HUES6 (cell line): ENCODE measurements around the gene BANF1.

Experiments used
- H3K27ac ChIP-seq: 2 replicates; pipeline ENCODE4 v1.7.0; 2013; ENCODE audit warnings: low read depth, mild to moderate bottlenecking, low read length, inconsistent platforms
- H3K27me3 ChIP-seq: 2 replicates; pipeline ENCODE4 v1.6.1; 2013; ENCODE audit warnings: low read length; ENCODE audit not compliant: control insufficient read depth, insufficient read depth
- H3K36me3 ChIP-seq: 2 replicates; pipeline ENCODE4 v1.6.1; 2013; ENCODE audit warnings: low read length; ENCODE audit not compliant: control insufficient read depth, insufficient read depth
- H3K4me1 ChIP-seq: 2 replicates; pipeline ENCODE4 v1.6.1; 2013; ENCODE audit warnings: low read length; ENCODE audit not compliant: control insufficient read depth, insufficient read depth
- H3K4me3 ChIP-seq: 2 replicates; pipeline ENCODE4 v1.5.1; 2013; ENCODE audit warnings: low read depth, low read length
- H3K9ac ChIP-seq: one replicate; pipeline ENCODE4 v1.6.1; 2013; ENCODE audit warnings: mild to moderate bottlenecking, low read length
- H3K9me3 ChIP-seq: 2 replicates; pipeline ENCODE4 v1.6.1; 2013; ENCODE audit warnings: low read depth, low read length; ENCODE audit not compliant: control insufficient read depth, insufficient read depth

Gene BANF1

GRCh38 chr11:65967329-65967934 lies 34.9 kb upstream of the BANF1 start:
- no peaks in the 10 kb centered on the region for H3K27me3 ChIP-seq
- H3K27ac ChIP-seq: no peak overlapping the region
- no peak overlapping the region for H3K4me3 ChIP-seq
- H3K9me3 ChIP-seq: no peaks in the 10 kb centered on the region
- peaks cover 4% of the 10 kb centered on the region for H3K4me1 ChIP-seq
- no peak overlapping the region for H3K9ac ChIP-seq
- H3K36me3 ChIP-seq: peaks cover 72% of the 10 kb centered on the region

DNA sequence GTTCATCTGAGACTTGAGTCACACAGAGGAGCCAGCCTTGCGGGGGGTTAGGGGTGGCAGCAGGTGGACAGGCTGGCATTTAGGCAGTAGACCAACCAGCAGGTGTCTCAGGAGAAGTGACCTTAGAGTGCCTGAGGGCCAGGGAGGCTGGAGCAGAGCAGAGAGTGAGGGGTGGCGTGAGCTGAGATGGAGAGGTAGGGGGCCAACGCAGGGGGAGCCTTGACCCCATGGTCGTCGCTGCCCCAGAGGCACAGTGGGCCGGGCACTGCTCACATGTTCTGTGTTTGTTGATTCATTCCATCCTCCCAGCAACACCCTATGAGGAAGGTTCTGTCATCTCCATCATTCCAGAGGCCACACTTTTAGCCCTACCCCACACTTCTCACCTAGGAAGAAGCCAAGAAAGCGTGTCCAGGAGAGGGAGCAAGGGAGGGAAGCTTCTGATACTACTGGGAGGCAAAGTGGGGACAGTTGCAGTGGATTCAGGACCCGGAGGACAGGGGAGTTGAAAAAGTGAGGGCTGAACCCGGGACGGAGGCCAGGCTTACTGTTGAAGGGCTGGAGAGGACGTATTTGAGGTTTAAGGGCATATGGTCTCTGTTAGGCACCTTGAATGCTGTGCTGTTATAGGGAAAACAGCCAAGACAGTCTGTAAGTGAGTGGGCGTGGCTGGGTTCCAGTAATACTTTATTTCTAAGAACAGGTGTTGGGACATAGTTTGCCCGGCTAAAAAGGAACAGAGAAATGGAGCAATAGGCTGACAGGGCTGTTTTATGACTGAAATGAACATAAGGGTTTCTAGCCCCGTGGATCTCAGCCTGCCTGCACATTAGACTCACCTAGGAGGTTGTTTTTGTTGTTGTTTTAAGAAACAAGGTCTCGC lies 33.5 kb upstream of the BANF1 start:
- Histone ChIP-seq H3K4me3 (no peak overlapping the region), H3K4me1 (no peaks in the 10 kb centered on the region), H3K27me3 (no peaks in the 10 kb centered on the region), H3K27ac (no peak overlapping the region), H3K9ac (no peak overlapping the region), H3K36me3 (peaks cover 76% of the 10 kb centered on the region), H3K9me3 (no peaks in the 10 kb centered on the region)

- no peak overlapping the region for H3K4me3 ChIP-seq
- no peaks in the 10 kb centered on the region for H3K4me1 ChIP-seq
- H3K27me3 ChIP-seq: no peaks in the 10 kb centered on the region
- no peak overlapping the region for H3K9ac ChIP-seq
- peaks cover 59% of the 10 kb centered on the region for H3K36me3 ChIP-seq
- no peaks in the 10 kb centered on the region for H3K9me3 ChIP-seq
- no peak overlapping the region for H3K27ac ChIP-seq
These were observed 30.2 kb upstream of the BANF1 start for GRCh38 chr11:65972116-65972515.

GRCh38 chr11:65973439-65974110 lies 28.7 kb upstream of the BANF1 start:
- H3K9ac ChIP-seq: no peak overlapping the region
- no peak overlapping the region for H3K4me3 ChIP-seq
- H3K4me1 ChIP-seq: no peaks in the 10 kb centered on the region
- H3K9me3 ChIP-seq: no peaks in the 10 kb centered on the region
- peaks cover 59% of the 10 kb centered on the region for H3K36me3 ChIP-seq
- H3K27me3 ChIP-seq: no peaks in the 10 kb centered on the region
- H3K27ac ChIP-seq: no peak overlapping the region

DNA sequence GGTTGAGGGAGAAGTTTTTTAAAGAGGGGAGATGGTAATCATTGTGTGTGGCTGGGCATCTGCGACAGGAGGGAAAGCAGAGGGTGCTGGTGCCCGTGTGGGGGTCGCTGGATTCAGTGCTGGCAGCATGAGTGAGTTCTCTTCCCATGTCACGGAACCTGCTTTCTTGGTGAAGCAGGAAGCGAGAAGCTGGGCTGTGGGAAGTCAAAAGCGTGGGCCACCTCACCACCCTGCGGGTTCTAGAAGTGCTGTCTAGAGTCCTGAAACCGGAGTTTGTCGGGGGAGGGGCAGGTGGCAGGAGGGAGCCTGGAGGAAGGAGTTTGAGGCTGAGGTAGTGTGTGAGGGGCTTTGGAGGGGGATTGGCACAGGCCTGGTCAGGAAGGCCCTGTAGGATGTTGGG lies 26.5 kb upstream of the BANF1 start:
- Histone ChIP-seq H3K27me3 (no peaks in the 10 kb centered on the region), H3K27ac (no peak overlapping the region), H3K4me3 (no peak overlapping the region), H3K4me1 (no peaks in the 10 kb centered on the region), H3K9me3 (no peaks in the 10 kb centered on the region), H3K9ac (no peak overlapping the region), H3K36me3 (peaks cover 57% of the 10 kb centered on the region)

DNA sequence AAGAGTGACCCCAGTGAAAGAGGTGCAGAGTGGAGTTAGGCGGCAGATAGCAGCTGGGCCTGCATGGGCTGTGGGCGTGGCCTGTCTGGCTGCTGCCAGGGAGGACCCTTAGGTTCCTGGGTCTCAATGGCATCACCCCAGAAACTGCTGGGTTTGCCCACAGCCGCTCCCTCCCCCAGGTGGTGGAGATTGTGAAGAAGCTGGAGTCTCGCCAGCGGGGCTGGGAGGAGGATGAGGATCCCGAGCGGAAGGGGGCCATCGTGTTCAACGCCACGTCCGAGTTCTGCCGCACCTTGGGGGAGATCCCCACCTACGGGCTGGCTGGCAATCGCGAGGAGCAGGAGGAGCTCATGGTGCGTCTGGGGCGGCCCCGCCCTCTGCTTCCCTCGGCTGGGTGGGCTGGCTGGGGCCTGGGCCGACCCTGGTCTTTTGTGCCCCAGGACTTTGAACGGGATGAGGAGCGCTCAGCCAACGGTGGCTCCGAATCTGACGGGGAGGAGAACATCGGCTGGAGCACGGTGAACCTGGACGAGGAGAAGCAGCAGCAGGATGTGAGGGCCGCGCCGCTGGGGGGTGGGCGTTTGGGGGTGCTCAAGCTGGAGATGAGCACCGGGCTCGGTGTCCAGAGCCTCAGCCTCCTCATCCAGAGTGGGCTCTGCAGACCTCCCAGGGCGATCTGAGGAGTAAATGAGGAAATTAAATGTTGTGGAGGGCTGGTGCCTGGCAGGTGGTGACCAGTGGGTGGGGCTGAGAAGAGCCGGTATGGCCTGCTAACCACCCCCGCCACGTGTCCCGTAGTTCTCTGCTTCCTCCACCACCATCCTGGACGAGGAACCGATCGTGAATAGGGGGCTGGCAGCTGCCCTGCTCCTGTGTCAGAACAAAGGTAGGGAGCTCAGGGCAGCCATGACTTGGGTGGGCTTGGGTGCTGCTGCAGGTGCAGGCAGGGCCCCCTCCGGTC lies 25.8 kb upstream of the BANF1 start:
- Histone ChIP-seq H3K27me3 (no peaks in the 10 kb centered on the region), H3K27ac (no peak overlapping the region), H3K9me3 (no peaks in the 10 kb centered on the region), H3K4me1 (peaks cover 2% of the 10 kb centered on the region; the same call in 1 of the 2 replicates), H3K9ac (no peak overlapping the region), H3K4me3 (no peak overlapping the region), H3K36me3 (peaks cover 57% of the 10 kb centered on the region)

DNA sequence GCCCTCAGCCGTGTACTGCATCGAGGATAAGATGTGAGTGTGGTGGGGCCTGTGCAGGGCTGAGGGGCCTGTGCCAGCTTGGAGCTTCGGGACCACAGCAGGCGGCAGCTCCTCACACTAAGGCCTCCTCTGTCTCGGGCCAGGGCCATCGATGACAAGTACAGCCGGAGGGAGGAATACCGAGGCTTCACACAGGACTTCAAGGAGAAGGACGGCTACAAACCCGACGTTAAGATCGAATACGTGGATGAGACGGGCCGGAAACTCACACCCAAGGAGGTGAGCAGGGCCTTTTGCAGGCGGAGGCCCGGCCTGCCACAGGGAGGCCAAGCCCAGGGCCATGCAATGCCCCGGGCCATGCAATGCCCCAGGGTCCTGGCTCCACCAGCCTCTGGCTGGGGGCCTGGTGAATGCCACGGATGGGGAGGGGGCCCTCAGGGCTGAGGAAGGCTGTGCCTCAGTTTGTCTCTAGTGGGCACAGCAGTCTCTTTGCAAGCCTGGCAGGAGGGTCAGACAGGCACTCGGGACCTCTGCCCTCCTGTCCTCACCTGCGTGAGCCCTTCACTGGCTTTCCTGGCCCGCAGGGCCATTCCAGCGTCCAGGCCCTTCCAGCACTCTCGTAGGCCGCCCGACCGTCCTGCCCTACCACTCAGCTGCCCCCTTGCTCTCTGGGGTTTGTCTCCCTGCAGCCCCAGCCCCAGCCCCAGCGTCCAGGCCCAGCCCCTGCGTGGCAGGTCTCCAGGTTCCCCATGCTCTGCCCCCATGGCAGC lies 24.5 kb upstream of the BANF1 start:
- H3K9ac ChIP-seq: no peak overlapping the region
- H3K9me3 ChIP-seq: no peaks in the 10 kb centered on the region
- no peak overlapping the region for H3K27ac ChIP-seq
- H3K4me1 ChIP-seq: peaks cover 2% of the 10 kb centered on the region; the same call in 1 of the 2 replicates
- H3K36me3 ChIP-seq: peaks cover 52% of the 10 kb centered on the region
- H3K4me3 ChIP-seq: no peak overlapping the region
- no peaks in the 10 kb centered on the region for H3K27me3 ChIP-seq

DNA sequence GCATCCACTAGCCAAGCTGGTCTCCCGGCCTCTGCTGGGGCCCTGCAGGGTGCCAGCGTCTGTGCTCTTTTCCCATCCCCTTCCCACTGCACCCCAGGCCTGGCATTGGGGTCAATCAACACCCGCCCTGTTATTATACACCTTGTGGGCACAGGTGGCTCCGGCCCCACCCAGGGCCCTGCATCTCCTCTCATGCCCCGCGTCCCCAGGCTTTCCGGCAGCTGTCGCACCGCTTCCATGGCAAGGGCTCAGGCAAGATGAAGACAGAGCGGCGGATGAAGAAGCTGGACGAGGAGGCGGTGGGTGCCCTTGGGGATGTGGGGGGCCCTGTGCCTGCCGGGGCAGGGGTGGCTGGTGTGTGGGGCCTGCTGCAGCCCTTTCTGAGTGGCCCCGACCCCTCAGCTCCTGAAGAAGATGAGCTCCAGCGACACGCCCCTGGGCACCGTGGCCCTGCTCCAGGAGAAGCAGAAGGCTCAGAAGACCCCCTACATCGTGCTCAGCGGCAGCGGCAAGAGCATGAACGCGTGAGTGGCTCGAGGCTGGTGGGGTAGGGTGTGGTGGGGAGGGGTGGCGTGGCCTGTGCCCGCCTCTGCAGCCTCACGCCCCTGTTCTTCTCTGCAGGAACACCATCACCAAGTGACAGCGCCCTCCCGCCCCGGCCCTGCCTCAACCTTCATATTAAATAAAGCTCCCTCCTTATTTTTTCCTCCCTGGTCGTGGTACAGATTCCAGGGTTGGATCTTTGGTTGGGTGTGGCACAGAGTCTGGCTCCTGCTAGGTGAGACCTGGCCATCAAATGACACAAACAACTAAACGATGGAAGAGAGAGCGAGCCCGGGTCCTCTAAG lies 23.7 kb upstream of the BANF1 start:
- peaks cover 45% of the 10 kb centered on the region for H3K36me3 ChIP-seq
- H3K9ac ChIP-seq: no peak overlapping the region
- H3K27me3 ChIP-seq: no peaks in the 10 kb centered on the region
- no peak overlapping the region for H3K4me3 ChIP-seq
- H3K4me1 ChIP-seq: peaks cover 2% of the 10 kb centered on the region; the same call in 1 of the 2 replicates
- H3K9me3 ChIP-seq: no peaks in the 10 kb centered on the region
- no peak overlapping the region for H3K27ac ChIP-seq

DNA sequence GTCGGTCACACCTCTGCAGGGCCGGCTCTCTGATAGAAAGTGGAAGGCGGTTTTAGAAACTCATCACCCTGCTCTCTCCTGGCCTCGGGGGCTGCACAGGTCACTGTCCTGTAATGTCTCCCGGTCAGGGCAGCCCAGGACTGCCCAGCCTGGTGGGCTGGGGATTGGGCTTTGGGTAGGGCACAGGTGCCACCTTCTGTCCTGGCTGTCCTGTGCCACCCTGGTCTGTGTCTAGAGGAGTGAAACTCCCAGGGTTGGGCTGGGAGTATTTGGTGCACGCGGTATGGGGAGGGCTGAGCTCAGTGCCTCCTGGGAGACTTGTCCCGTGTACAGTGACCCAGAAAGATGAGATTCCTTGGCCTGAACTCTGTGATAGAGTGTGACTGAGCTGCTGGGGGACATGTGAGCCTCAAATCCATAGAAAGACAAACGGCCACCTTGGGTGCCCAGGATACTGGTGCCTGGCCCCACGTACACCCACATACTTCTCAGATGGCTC lies 23.0 kb upstream of the BANF1 start:
- H3K9me3 ChIP-seq: no peaks in the 10 kb centered on the region
- H3K9ac ChIP-seq: no peak overlapping the region
- no peak overlapping the region for H3K4me3 ChIP-seq
- no peaks in the 10 kb centered on the region for H3K27me3 ChIP-seq
- peaks cover 2% of the 10 kb centered on the region; the same call in 1 of the 2 replicates for H3K4me1 ChIP-seq
- peaks cover 45% of the 10 kb centered on the region for H3K36me3 ChIP-seq
- no peak overlapping the region for H3K27ac ChIP-seq
